ENCODE data around the gene KCNJ18.
"Not testable (repeated sequence)": the region's sequence is repeated elsewhere in the genome, so short reads cannot be mapped to it uniquely, and the experiment has no call there.

KCNJ18 gene

DNA sequence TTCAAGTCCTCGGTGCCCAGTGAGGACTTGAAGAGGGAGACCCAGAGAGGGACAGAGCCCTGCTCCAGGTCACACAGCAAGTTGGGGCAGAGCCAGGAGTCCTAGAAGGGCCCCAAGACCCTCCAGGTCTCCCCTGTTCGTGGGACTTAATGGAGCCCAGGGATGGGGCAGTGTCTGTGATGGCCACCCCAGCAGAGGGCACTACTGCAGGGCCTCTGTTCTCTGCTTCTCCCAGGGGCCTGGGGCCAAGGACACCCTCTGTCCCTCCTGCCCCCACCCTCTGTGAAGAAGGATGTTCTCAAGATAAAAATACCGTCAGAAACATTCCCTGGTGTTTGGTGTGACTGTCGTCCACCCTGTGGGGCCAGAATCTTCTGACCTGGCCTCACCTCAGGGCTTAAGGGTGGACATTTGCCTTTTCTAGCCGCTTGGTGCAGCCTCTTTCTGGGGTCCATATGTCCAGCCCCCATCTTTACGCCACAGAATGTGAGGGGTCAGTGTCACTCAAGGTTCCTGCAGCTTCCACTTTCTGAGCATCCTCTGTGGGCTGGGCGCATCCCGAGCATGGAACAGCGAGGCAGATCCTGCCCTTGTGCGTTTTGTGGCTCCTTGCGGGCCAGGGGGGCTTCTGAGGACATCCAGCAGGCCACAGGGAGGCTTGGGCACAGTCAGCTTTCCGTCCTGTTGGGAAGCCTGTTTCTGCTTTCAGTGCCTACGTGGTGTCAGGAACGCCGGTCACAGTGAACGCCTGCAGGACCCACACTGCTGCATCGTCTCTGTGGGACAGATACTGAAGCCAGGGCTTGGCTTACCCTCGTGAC is at the start of gene KCNJ18:
KCNJ18 (plus strand) TSS at position 641 of the 821 bp plus-strand sequence. CDS start 10,264 bp downstream, outside the sequence.
- DNase-seq (ENCODE audit: low spot score), result not testable (repeated sequence)

DNA sequence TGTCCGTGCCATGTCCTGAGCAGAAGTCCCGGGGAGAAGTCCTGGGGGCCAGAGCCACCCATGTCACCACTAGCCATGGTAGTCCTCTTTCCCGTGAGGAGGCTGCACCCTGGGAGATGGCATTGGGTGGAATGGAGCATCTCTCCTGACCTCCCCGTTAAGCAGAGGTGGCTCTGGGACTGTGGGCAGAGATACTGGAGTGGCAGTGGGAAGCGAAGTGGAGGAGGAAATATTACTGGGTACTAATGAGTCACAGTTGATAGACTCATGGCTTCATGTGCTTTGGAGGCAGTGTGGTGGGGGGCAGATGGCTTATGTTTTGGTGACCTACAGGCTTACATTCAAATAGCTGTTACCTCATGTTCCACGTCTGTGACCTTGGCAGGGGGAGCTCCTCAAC is 44.2 kb upstream of the KCNJ18 start:
- DNase-seq (ENCODE audit: low spot score), result not testable (repeated sequence)

DNA sequence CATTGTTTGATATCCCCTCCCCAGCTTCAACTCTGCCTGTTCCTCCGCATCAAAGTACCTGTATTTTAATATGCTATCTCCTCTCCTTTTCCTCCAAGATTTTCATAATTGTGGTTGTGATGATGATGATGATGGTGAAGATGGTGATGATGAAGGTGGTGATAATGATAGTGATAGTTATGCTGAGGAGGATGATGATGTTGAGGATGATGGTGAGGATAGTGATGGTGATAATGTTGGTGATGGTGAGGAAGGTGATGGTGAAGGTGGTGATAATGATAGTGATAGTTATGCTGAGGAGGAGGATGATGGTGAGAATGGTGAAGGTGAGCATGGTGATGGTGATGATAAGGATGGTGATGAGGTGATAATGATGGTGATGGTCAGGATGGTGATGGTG is 42.3 kb upstream of the KCNJ18 start:
- DNase-seq (ENCODE audit: low spot score), result not testable (repeated sequence)

GRCh38 chr17:21652049-21652448 is 40.3 kb upstream of the KCNJ18 start:
- not testable (repeated sequence) for DNase-seq (ENCODE audit: low spot score)

DNA sequence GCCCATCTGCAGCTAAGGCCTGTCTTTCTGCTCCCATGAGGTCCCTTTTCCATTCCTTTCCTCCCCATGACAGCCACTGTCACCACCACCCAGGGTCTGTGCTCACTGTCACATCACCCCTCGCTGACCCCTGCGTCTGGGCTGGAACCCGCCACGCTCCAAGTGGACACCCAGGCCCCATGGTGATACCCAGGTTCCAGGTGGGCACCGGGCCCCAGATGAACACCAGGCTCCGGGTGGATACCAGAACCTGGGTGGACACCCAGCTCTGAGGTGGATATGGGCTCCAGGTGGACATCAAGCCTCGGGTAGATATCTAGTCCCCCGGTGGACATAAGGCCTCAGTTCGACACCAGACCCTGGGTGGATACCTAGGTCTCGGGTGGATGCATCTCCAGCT is 39.1 kb upstream of the KCNJ18 start:
- not testable (repeated sequence) for DNase-seq (ENCODE audit: low spot score)

DNA sequence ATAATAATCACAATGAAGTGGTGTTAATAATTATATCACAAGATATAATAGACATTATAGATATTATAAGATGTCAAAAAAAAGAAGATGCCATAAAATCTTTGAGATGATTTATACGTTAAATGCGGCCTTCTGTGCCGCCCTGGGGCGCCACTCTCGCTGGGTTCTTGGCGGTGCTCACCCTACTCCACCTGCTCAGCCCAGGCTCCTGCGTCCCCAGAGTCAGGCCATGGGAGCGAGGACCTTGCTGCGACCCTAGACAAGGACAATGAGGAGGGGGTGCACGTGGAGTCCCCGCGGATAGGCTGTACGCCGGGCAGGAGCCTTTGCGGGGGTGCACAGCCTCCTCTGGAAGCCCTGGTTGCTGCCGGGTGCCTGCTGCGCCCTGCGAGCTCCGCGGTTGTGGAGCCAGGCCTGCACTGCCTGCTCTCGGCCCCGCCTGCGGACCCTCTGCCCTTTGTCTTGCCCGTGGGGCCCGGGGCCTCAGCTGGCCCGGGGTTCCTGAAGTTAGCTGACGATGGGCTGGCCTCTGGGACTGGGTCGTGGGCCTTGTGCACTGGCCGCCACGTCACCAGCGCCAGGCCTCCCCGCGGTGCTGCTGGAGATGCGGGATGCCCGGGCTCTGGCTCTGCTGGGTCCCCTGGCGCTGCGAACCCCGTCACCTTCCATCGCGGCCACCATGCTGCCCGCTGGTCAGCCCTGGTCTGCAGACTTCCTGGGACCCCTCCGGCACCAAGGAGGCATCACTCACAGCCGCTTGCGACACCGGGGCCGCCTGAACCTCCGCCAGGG is 35.6 kb upstream of the KCNJ18 start:
- not testable (repeated sequence) for DNase-seq (ENCODE audit: low spot score)

- not testable (repeated sequence) for DNase-seq (ENCODE audit: low spot score)
These were observed 32.7 kb upstream of the KCNJ18 start for GRCh38 chr17:21659635-21660034.

- DNase-seq (ENCODE audit: low spot score), result not testable (repeated sequence)
These were observed 30.9 kb upstream of the KCNJ18 start for GRCh38 chr17:21661455-21661854.

DNA sequence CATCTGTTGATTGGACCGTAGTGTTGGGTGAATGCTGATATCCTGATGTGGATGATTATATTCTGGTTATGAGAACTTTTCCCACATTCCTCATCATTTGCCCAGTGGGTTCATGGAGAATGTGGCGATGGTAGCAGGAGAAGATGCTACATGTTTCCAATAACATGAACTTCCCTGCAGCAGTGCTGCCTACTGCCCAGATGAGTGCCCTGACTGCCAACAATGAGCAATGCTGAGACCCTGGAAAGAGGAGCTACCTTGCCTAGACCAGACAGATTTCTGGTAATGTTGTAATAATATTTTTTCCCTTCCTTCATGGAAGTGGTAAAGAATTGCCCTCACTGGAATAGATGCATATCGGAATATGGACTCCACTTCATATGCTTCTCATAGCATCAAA is 29.2 kb upstream of the KCNJ18 start:
- not testable (repeated sequence) for DNase-seq (ENCODE audit: low spot score)

DNA sequence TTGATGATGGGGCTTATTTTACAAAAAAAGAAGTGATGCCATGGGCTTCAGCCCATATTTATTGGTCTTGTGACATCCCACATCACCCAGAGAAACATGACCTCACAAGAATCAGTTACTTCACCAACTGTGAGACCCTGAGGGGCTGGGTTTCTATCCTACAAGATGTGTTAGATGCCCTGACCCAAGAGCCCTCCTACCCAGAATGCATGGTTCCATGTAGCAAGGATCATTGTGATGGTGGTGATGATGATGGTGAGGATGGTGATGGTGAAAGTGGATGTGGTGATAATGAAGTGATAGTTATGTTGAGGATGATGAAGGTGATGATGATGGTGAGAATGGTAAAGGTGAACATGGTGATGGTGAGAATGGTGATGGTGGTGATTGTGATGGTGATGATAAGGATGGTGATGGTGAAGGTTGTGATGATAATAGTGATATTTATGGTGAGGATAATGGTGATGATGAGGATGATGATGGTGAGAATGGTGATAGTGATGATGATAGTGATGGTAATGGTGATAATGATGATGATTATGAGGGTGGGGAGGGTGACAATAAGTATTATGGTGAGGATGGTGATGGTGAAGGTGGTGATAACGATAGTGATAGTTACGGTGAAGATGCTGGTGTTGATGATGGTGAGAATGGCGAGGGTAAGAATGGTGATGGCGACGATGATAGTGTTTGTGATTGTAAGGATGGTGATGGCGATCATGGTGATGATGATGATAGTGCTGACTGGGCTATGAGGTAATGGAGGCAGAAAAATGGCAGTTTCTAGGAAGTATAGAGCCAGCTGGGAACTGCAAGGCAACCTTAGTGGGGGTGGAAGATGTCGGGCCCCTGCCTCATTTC is 28.5 kb upstream of the KCNJ18 start:
- DNase-seq (ENCODE audit: low spot score), result not testable (repeated sequence)

DNA sequence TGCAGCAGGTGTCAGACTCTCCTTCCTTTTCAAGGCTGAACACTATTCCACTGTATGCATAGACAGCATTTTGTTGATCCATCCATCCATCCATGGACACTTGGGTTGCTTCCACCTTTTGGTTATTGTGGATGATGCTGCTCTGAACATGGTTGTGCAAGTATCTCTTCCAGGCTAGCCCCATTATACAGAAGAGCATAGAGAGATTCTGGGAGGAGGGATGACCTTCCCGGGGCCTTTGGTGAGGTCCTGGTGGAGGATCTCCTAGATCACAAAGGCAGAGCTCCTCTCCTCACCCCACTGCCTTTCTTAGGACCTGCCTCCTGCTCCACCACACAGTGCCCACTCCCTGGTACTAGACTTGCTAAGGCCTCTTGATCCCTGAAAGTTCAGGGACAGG is 27.2 kb upstream of the KCNJ18 start:
- DNase-seq (ENCODE audit: low spot score), result not testable (repeated sequence)

DNA sequence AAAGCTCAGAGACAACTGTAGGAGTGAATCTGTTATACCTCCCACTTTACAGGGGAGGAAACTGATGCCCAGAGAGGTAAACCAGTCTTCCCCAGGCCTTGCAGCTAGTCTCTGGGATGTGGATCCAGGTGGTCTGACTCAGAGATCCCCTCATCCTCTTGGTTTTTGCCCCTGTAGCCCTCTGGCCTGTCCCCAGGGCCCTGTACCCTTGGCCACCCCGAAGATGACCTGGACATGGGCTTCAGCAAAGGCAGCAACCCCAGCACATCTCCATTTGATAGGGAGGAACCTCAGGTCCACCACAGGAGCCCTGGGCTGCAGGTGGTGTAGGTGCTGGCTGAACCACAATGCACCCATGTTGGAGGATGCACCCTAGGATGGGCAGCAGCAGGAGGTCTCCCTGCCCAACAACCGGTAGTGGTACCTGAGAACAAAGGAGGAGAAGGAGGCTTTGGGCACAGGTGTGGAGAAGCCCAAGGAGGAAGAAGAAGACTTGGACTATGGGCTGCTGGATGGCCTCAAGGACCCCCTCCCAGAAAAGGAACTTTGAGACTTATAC is 26.3 kb upstream of the KCNJ18 start:
- not testable (repeated sequence) for DNase-seq (ENCODE audit: low spot score)

GRCh38 chr17:21666711-21667412 is 25.5 kb upstream of the KCNJ18 start:
- DNase-seq (ENCODE audit: low spot score), result not testable (repeated sequence)

GRCh38 chr17:21667413-21668117 is 24.8 kb upstream of the KCNJ18 start:
- not testable (repeated sequence) for DNase-seq (ENCODE audit: low spot score)

GRCh38 chr17:21668118-21668488 is 24.2 kb upstream of the KCNJ18 start:
- not testable (repeated sequence) for DNase-seq (ENCODE audit: low spot score)

DNA sequence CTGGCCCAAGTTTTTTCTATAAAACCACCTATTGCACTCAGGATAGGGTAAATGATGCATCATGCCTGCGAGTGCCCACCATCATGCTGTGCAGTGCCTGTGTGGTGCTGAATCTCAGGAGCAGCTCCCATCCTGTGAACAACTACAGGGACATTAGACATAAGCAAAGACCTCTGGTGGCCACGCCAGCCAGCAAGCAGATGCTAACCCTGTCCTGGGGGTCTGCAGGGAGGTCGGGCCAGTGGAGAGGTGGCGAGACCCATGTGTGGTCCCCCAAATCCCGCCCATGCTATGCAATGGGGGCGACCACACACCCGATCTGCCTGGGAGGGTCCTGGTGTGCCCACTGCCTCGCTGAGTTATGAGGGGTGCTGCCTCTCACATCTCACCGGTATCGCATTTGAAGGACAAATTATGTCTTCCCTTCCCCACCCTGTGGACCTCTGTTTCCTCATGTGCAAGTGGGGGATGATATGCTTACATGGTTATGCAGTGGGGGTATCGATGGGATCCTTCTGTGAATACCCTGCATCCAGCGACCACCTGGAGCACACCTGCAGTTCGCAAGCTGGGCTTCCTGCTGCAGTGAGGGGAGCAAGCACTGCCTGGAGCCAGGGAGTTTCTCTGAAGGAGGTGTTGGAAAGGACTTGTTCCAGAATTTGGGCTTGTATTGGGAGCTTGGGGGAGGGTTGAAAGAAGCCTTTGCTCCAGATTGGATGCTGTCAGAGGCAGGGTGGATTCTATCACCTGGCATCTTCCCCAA is 23.4 kb upstream of the KCNJ18 start:
- DNase-seq (ENCODE audit: low spot score), result not testable (repeated sequence)

DNA sequence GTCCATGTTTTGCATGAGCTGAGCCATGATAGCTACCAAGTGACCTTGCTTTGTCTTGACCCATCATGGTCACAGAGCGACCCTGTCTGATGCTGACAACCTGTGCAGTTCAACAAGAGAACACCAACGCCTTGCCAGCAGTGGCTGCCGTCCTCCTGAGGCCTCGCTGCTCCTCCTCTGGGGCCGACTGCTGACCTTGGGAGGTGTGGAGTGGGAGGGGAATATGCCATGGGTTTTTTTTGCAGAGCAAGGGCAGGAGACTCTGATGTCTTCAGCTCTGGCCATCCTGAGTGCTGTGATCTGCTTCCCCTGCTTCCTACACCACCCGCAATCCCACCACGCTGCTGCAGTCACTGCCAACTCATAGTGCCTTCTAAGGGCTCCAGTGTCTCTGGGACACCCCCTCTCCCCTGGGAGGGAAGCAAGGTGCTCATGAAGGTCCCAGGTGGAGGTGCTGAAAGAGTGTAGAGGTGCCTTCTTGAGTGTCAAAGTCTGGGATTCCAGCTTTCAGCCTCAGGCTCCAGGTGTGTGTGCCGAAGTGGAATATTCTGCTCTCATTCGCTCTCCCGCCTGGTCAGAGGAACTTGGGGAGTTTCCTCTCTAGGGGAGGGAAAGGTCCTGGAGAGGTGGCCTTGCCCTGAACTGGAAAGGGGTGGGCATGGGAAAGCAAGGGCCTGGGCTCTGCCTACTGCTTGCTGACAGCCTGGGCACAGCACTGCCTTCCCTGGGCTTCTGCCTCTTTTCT is 22.5 kb upstream of the KCNJ18 start:
- DNase-seq (ENCODE audit: low spot score), result not testable (repeated sequence)

DNA sequence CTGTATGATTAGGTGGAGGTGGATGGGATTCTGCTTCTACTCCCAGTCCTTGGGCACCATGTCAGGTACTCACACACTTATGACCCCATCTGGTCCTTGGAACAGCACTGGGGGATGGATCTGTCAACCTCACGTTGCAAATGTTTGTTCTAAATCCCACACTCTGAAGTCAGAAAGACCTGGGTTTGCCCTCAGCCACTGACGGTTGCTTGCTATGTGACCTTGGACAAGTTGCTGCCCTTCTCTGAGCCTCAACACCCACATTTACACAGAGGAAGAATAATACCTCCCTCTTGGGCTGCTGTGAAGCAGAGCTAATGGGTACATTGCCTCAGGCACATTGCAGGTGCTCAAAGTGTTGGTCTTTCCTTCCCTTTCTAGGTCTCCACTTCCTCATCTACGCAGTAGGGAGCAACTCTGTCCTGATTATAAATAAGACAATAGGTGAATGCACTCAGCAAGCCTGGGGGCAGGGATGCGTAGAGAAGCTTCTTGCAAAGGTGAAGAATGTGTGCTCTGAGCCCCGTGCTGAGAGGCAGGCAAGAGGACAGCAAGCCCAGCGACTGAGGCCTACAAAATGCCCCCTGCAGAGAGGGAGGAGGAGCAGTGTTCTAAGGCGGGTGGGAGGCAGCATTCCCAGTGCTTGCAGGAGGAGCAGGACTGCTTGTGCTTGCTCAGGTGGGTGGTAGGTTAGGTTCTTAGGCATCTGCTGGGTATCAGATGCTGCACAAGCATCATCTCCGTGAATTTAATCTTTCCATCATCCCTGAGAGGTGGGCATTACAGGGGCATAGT is 21.8 kb upstream of the KCNJ18 start:
- DNase-seq (ENCODE audit: low spot score), result not testable (repeated sequence)

Data from iPS-NIHi11 (cell line).